K562 (cell line): ENCODE results near the gene NT5DC1. TPM values are rescaled to one million over a fixed set of nuclear protein-coding genes. Genes with fewer than 3 reads are reported as not detected.

Experiments used
- ATAC-seq: fragments of 200-7000 bp; cut with Tn5 transposase; 3 replicates; pipeline ENCODE4 v1.9.1; 2020; ENCODE audit warnings: moderate library complexity
- BruUV-seq: library from RNA; stranded (reverse); fragments of 400-500 nt; replicated peaks from 2 replicates; lab custom pipeline; 2021; lab: Mats Ljungman, UMichigan
- CTCF ChIA-PET: fragments of 300-600 bp; formaldehyde crosslinking; extraction: SDS; loops from one replicate; lab custom pipeline; 2021; ENCODE audit warnings: low intra/inter-chr PET ratio; lab: Yijun Ruan, JAX
- POLR2A ChIA-PET: fragments of 300-600, 350-650 bp; sonication (Branson Sonifier 250); formaldehyde crosslinking; extraction: SDS; loops from one replicate; lab custom pipeline; 2021; ENCODE audit warnings: antibody characterized with exemption, inconsistent platforms; lab: Yijun Ruan, JAX
- DNase-seq, 4 experiments: peaks; one replicate each; pipeline versions ENCODE4 v3.0.0 to v3.0.0-alpha.2; 2011 to 2018; ENCODE audit warnings: low spot score in 3 of 4, mixed read lengths in 3 of 4; ENCODE audit errors: extremely low read depth in 1 of 4
- FAIRE-seq: peaks from 2 replicates; lab custom pipeline; 2011; peaks lifted over from hg19 to GRCh38; lab: Jason Lieb, UNC
- H2AFZ ChIP-seq: 2 replicates; pipeline ENCODE4 v1.6.0; 2011; ENCODE audit warnings: low read depth, low read length, control low read depth, inconsistent platforms
- H3K27ac ChIP-seq: fragments of 200-600 bp; 3 replicates; pipeline ENCODE4 v1.8.0; 2011; ENCODE audit warnings: low read depth, mild to moderate bottlenecking, control low read depth, inconsistent platforms, low read length, moderate library complexity, mixed read lengths; ENCODE audit errors: extremely low read depth
- H3K27me3 ChIP-seq, 2 experiments: fragments of 300-600 bp in 1 of 2; 2 replicates in 1 of 2; 3 replicates in 1 of 2; pipeline versions ENCODE4 v1.6.0 to v1.8.0; 2011; ENCODE audit warnings: inconsistent platforms in 2 of 2, low read length in 2 of 2, mild to moderate bottlenecking in 1 of 2, mixed read lengths in 1 of 2, moderate library complexity in 1 of 2; ENCODE audit not compliant: control insufficient read depth in 2 of 2, insufficient read depth in 2 of 2
- H3K36me3 ChIP-seq: fragments of 300-600 bp; 3 replicates; pipeline ENCODE4 v1.8.0; 2011; ENCODE audit warnings: mild to moderate bottlenecking, low read length, inconsistent platforms; ENCODE audit not compliant: control insufficient read depth, insufficient read depth
- H3K4me1 ChIP-seq, 2 experiments: fragments of 200-600 bp in 1 of 2; replicated peaks in 1 of 2; 2 replicates in 1 of 2; 3 replicates in 1 of 2; pipeline versions ENCODE4 v1.5.1 to v1.8.0; 2011; ENCODE audit warnings: inconsistent platforms in 2 of 2, low read length in 2 of 2, mild to moderate bottlenecking in 1 of 2, mixed read lengths in 1 of 2, moderate library complexity in 1 of 2; ENCODE audit not compliant: control insufficient read depth in 2 of 2, insufficient read depth in 2 of 2
- H3K4me2 ChIP-seq: 2 replicates; pipeline ENCODE4 v1.6.1; 2011; ENCODE audit warnings: low read length, control low read depth, inconsistent platforms, mixed read lengths; ENCODE audit not compliant: insufficient read depth
- H3K4me3 ChIP-seq: fragments of 200-600 bp; sonication (generic), shearing (Covaris generic); 2 replicates; pipeline ENCODE4 v1.5.1; 2016; ENCODE audit warnings: control low read depth, inconsistent platforms
- H3K79me2 ChIP-seq: fragments of 200-600 bp; 3 replicates; pipeline ENCODE4 v1.8.0; 2011; ENCODE audit warnings: low read length, inconsistent platforms; ENCODE audit not compliant: control insufficient read depth, insufficient read depth
- H3K9ac ChIP-seq, 2 experiments: 2 replicates each; pipeline versions ENCODE4 v1.6.0 to v1.6.1; 2011; ENCODE audit warnings: low read depth in 2 of 2, low read length in 2 of 2, control low read depth in 1 of 2, inconsistent platforms in 1 of 2, mild to moderate bottlenecking in 1 of 2, mixed read lengths in 1 of 2; ENCODE audit not compliant: insufficient read depth in 1 of 2
- H3K9me1 ChIP-seq: one replicate; pipeline ENCODE4 v1.6.0; 2011; ENCODE audit warnings: inconsistent platforms, mild to moderate bottlenecking, low read length, moderate library complexity; ENCODE audit not compliant: control insufficient read depth, insufficient read depth
- H3K9me3 ChIP-seq: replicated peaks from 2 replicates; pipeline ENCODE4 v1.5.1; 2011; ENCODE audit warnings: low read depth, low read length, inconsistent platforms; ENCODE audit not compliant: control insufficient read depth, insufficient read depth
- H4K20me1 ChIP-seq: replicated peaks from 2 replicates; pipeline ENCODE4 v1.6.1; 2011; ENCODE audit warnings: low read length, inconsistent platforms, mixed read lengths; ENCODE audit not compliant: control insufficient read depth, insufficient read depth
- HMGN3 ChIP-seq: IDR thresholded peaks from 2 replicates; pipeline ENCODE4 v1.6.1; 2011; ENCODE audit warnings: borderline replicate concordance, low read depth, mild to moderate bottlenecking, mixed read lengths, low read length; ENCODE audit not compliant: insufficient read length; ENCODE audit errors: extremely low read depth
- KDM4B ChIP-seq, 2 experiments: fragments of 450-650 bp in 1 of 2; sonication (generic) in 1 of 2; IDR thresholded peaks; 2 replicates each; pipeline ENCODE4 v1.6.1; 2016 to 2017; ENCODE audit warnings: borderline replicate concordance in 2 of 2, antibody characterized with exemption in 1 of 2, low read depth in 1 of 2, mild to moderate bottlenecking in 1 of 2
- STAT5B ChIP-seq: fragments of 250-450 bp; sonication (Bioruptor Pico); IDR thresholded peaks from 2 replicates; pipeline ENCODE4 v1.8.0; 2021; ENCODE audit warnings: mild to moderate bottlenecking, inconsistent platforms
- TBL1XR1 ChIP-seq, 2 experiments: IDR thresholded peaks; 2 replicates each; pipeline ENCODE4 v1.6.1; 2012; ENCODE audit warnings: improper control_type of control experiment in 2 of 2, low read length in 2 of 2, mild to moderate bottlenecking in 1 of 2
- THRAP3 ChIP-seq: fragments of 450-650 bp; IDR thresholded peaks from 2 replicates; pipeline ENCODE4 v1.6.1; 2016; ENCODE audit warnings: mild to moderate bottlenecking, inconsistent platforms, borderline replicate concordance
- ZNF408 ChIP-seq: fragments of 250-450 bp; sonication (Bioruptor Pico); IDR thresholded peaks from 2 replicates; pipeline ENCODE4 v1.4.0; 2020; ENCODE audit warnings: low read depth, mild to moderate bottlenecking, moderate library complexity
- WGBS: fragments of 100-300 bp; shearing (Covaris generic); methylation state at CpG from one replicate; pipeline ENCODE4 v1.1.6; 2016; ENCODE audit warnings: low coverage, mixed read lengths; ENCODE audit not compliant: insufficient coverage; ENCODE audit errors: missing lambda C conversion rate; 5-methylcytosine and 5-hydroxymethylcytosine counted together
- in situ Hi-C: fragments of 300-500 bp; cut with MboI; formaldehyde crosslinking; loops from 4 replicates; pipeline ENCODE4 v1.15.0; 2018; ENCODE audit warnings: inconsistent platforms, mixed read lengths
- intact Hi-C: fragments of 100-400 bp; cut with micrococcal nuclease; formaldehyde crosslinking; loops from 2 replicates; pipeline ENCODE4 v1.14.2; 2022
- polyA plus RNA-seq, 8 experiments: library from polyadenylated mRNA; depleted of rRNA in 4 of 8; stranded (reverse) in 5 of 8; unstranded in 3 of 8; fragments of >200 nt; fragmentation: Nextera tagmentation in 2 of 8; fragmentation: Illumina TruSeq in 1 of 8; extraction: Ambion mirVana in 2 of 8; extraction: Trizol in 1 of 8; gene quantifications; 2 replicates each; pipeline versions ENCODE4 v1.2.1 to v1.2.3, GENCODE V29; 2011 to 2014; ENCODE audit warnings: inconsistent platforms in 1 of 8, missing spikeins in 1 of 8
- total RNA-seq, 7 experiments: library from RNA; depleted of rRNA in 6 of 7; stranded (reverse); fragments of >200 nt in 6 of 7; fragmentation: Illumina TruSeq in 2 of 7; extraction: Trizol in 2 of 7; gene quantifications; 2 replicates each; pipeline versions ENCODE4 v1.2.1 to v1.2.3, GENCODE V29; 2011 to 2021; ENCODE audit warnings: low replicate concordance in 1 of 7
- TF ChIP-seq, protein P1 (sequence below), 2 experiments: fragments of 450-650 bp; formaldehyde crosslinking in 1 of 2; IDR thresholded peaks; 2 replicates each; pipeline versions ENCODE4 v1.4.0 to v1.6.1; 2014 to 2020; ENCODE audit warnings: mild to moderate bottlenecking in 2 of 2, borderline replicate concordance in 1 of 2, low read depth in 1 of 2

Gene NT5DC1
- total and polyA plus RNA-seq, 9 of the 15 experiments (the other 6 are each of a cell fraction or from before 2014, with no cell fraction given) = 4.9 to 28.5 (median 16.3) TPM

DNA sequence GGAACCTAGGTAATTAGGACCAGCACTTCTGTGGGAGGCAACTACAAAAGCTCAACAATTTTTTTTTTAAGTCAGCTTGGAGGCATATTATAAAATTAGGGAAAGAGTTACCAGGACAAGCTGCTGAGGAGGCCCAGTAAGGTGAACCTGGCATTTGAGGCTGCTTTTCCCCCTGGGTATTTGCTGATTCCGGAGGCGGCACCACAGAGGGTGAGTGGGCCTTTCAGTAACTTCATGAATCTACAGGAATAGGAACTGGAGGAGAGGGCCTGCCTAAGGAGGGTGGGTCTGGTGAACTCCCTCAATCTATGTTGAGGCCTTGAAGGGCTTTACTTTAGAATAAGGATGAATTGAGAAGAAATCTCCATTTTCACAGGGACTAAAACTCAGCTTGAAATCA is 138.6 kb downstream of the NT5DC1 start:
- in situ Hi-C loops (no loop called here), intact Hi-C loops (no loop called here)
- no peaks in the 10 kb centered on the region for H3K27me3 ChIP-seq
- no peak overlapping the region for H3K4me2 ChIP-seq
- no peak for FAIRE-seq
- DNase-seq = no peak
- no peaks in the 10 kb centered on the region for H3K79me2 ChIP-seq
- no TSS peak for BruUV-seq
- no peak overlapping the region for H3K9ac ChIP-seq
- H3K36me3 ChIP-seq = no peaks in the 10 kb centered on the region
- no peaks in the 10 kb centered on the region for H3K9me1 ChIP-seq
- no peaks in the 10 kb centered on the region for H3K9me3 ChIP-seq
- H3K4me1 ChIP-seq = no peaks in the 10 kb centered on the region
- CTCF ChIA-PET = no interaction called here
- H3K27ac ChIP-seq = no peak overlapping the region
- no peak for ATAC-seq
- TF ChIP-seq TBL1XR1 (IDR thresholded peaks at IDR 0.05; ENCODE audit: low read length in 2 of 2) (no peak), STAT5B (CRISPR knock-in tag) (no peak), THRAP3 (no peak), HMGN3 (no peak)
- 100% methylated on average over 2 of the region's 2 CpGs for WGBS
- no peak overlapping the region for H3K4me3 ChIP-seq
- no peaks in the 10 kb centered on the region for H4K20me1 ChIP-seq
- POLR2A ChIA-PET = interaction anchor here (0.6 to 2.4 kb wide), 2 partner anchors 16 to 334 kb away, joined by 3 to 6 read pairs; partner anchors contain the start of gene TSPYL4
- H2AFZ ChIP-seq = no peak overlapping the region

GRCh38 chr6:116239856-116240255 is 139.2 kb downstream of the NT5DC1 start:
- FAIRE-seq (no peak), ATAC-seq (no peak), DNase-seq (no peak)
- CTCF ChIA-PET = no interaction called here
- Histone ChIP-seq H3K9ac (no peak overlapping the region), H3K27me3 (no peaks in the 10 kb centered on the region), H3K36me3 (no peaks in the 10 kb centered on the region), H3K27ac (no peak overlapping the region), H4K20me1 (no peaks in the 10 kb centered on the region), H3K4me1 (no peaks in the 10 kb centered on the region), H3K4me3 (no peak overlapping the region), H2AFZ (no peak overlapping the region), H3K9me3 (no peaks in the 10 kb centered on the region), H3K79me2 (no peaks in the 10 kb centered on the region), H3K4me2 (no peak overlapping the region), H3K9me1 (no peaks in the 10 kb centered on the region)
- in situ Hi-C loops (no loop called here), intact Hi-C loops (no loop called here)
- POLR2A ChIA-PET = interaction anchor here (2.4 kb wide), 1 partner anchor 15 kb away, joined by 6 read pairs; the partner anchor contains the start of gene TSPYL4
- BruUV-seq = no TSS peak
- WGBS = 74% methylated on average over 1 of the region's 1 CpG
- TF ChIP-seq ZNF408 (CRISPR knock-in tag) = no peak
- no peak for TF ChIP-seq KDM4B (IDR thresholded peaks at IDR 0.05; ENCODE audit: borderline replicate concordance in 2 of 2, low read depth in 1 of 2)
- TF ChIP-seq, protein P1, sequence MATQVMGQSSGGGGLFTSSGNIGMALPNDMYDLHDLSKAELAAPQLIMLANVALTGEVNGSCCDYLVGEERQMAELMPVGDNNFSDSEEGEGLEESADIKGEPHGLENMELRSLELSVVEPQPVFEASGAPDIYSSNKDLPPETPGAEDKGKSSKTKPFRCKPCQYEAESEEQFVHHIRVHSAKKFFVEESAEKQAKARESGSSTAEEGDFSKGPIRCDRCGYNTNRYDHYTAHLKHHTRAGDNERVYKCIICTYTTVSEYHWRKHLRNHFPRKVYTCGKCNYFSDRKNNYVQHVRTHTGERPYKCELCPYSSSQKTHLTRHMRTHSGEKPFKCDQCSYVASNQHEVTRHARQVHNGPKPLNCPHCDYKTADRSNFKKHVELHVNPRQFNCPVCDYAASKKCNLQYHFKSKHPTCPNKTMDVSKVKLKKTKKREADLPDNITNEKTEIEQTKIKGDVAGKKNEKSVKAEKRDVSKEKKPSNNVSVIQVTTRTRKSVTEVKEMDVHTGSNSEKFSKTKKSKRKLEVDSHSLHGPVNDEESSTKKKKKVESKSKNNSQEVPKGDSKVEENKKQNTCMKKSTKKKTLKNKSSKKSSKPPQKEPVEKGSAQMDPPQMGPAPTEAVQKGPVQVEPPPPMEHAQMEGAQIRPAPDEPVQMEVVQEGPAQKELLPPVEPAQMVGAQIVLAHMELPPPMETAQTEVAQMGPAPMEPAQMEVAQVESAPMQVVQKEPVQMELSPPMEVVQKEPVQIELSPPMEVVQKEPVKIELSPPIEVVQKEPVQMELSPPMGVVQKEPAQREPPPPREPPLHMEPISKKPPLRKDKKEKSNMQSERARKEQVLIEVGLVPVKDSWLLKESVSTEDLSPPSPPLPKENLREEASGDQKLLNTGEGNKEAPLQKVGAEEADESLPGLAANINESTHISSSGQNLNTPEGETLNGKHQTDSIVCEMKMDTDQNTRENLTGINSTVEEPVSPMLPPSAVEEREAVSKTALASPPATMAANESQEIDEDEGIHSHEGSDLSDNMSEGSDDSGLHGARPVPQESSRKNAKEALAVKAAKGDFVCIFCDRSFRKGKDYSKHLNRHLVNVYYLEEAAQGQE (IDR thresholded peaks at IDR 0.05; ENCODE audit: borderline replicate concordance) = no peak
- TF ChIP-seq, protein P1 (CRISPR knock-in tag; IDR thresholded peaks at IDR 0.05; ENCODE audit: low read depth) = no peak
